ENCODE results near the gene USP11.
"Not testable (repeated sequence)": the region's sequence is repeated elsewhere in the genome, so short reads cannot be mapped to it uniquely, and the experiment has no call there.

The USP11 gene

GRCh38 chrX:47247206-47247998, 14.6 kb downstream of the USP11 start:
- H3K27me3 ChIP-seq (ENCODE audit: control insufficient read depth in 1 of 2, insufficient read depth in 2 of 2, low read length in 2 of 2) = peaks cover 0 to 4% of the 10 kb centered on the region in 2 donors

GRCh38 chrX:47247999-47248320, 15.2 kb downstream of the USP11 start:
- Histone ChIP-seq H3K4me3 (ENCODE audit: low read length in 2 of 2) (no peak overlapping the region), H3K27ac (ENCODE audit: low read length) (no peak overlapping the region), H3K27me3 (ENCODE audit: control insufficient read depth in 1 of 2, insufficient read depth in 2 of 2, low read length in 2 of 2) (peaks cover 0 to 2% of the 10 kb centered on the region in 2 donors), H3K9ac (ENCODE audit: low read length in 2 of 2) (no peak overlapping the region), H3K36me3 (ENCODE audit: control insufficient read depth in 2 of 2, insufficient read depth in 2 of 2, low read length in 2 of 2) (peaks cover 14 to 16% of the 10 kb centered on the region in 2 donors), H3K4me1 (ENCODE audit: control insufficient read depth, insufficient read depth, low read length) (no peaks in the 10 kb centered on the region), H3K9me3 (ENCODE audit: control insufficient read depth in 2 of 2, low read length in 2 of 2) (no peaks in the 10 kb centered on the region)

More at GRCh38 chrX:47247206-47247998, 14.6 kb downstream of the USP11 start:
- Histone ChIP-seq H3K36me3 (ENCODE audit: control insufficient read depth in 2 of 2, insufficient read depth in 2 of 2, low read length in 2 of 2) (peaks cover 15 to 18% of the 10 kb centered on the region in 2 donors), H3K9me3 (ENCODE audit: control insufficient read depth in 2 of 2, low read length in 2 of 2) (no peaks in the 10 kb centered on the region), H3K4me3 (ENCODE audit: low read length in 2 of 2) (no peak overlapping the region), H3K4me1 (ENCODE audit: control insufficient read depth, insufficient read depth, low read length) (no peaks in the 10 kb centered on the region), H3K27ac (ENCODE audit: low read length) (no peak overlapping the region), H3K9ac (ENCODE audit: low read length in 2 of 2) (no peak overlapping the region)

DNA sequence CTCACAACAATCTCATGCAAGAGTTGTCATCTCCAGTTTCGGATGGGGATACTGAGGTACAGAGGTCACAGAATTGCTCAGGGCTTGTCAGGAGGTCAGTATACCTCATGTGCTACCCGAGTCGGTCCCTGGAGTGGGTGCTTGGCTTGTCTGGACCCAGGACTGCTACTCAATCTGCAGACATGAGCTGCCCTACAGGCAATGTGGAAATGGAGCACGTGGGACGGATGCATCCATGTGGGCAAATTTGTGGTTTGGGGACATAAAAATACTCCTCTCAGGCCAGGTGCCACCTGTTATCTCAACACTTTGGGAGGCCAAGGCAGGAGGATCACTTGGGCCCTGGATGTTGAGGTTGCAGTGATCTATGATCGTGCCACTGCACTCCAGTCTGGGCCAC, 15.8 kb downstream of the USP11 start:
- Histone ChIP-seq H3K27me3 (ENCODE audit: control insufficient read depth in 1 of 2, insufficient read depth in 2 of 2, low read length in 2 of 2) (peaks cover 0 to 2% of the 10 kb centered on the region in 2 donors), H3K9me3 (ENCODE audit: control insufficient read depth in 2 of 2, low read length in 2 of 2) (no peaks in the 10 kb centered on the region), H3K4me3 (ENCODE audit: low read length in 2 of 2) (no peak overlapping the region), H3K4me1 (ENCODE audit: control insufficient read depth, insufficient read depth, low read length) (no peaks in the 10 kb centered on the region), H3K27ac (ENCODE audit: low read length) (no peak overlapping the region), H3K9ac (ENCODE audit: low read length in 2 of 2) (no peak overlapping the region), H3K36me3 (ENCODE audit: control insufficient read depth in 2 of 2, insufficient read depth in 2 of 2, low read length in 2 of 2) (peaks cover 14 to 16% of the 10 kb centered on the region in 2 donors)

DNA sequence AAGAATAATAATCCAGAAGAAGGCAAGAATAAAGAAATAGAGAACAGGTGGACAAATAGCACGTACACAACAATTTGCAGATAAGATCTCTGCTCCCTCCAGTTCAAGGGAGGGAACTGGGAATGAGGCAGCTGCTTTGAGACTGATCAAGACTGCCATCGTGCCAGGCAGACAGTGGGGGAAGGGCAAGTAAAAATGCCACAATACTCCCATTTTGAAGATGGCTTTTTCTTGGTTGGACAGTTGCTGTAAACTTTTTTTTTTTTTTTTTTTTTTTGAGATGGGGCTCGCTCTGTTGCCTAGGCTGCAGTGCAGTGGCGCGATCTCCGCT, 17.2 kb downstream of the USP11 start:
- Histone ChIP-seq H3K9me3 (ENCODE audit: control insufficient read depth in 2 of 2, low read length in 2 of 2) (peaks cover 0 to 6% of the 10 kb centered on the region in 2 donors), H3K27ac (ENCODE audit: low read length) (no peak overlapping the region), H3K36me3 (ENCODE audit: control insufficient read depth in 2 of 2, insufficient read depth in 2 of 2, low read length in 2 of 2) (peaks cover 5 to 6% of the 10 kb centered on the region in 2 donors), H3K27me3 (ENCODE audit: control insufficient read depth in 1 of 2, insufficient read depth in 2 of 2, low read length in 2 of 2) (no peaks in the 10 kb centered on the region), H3K4me1 (ENCODE audit: control insufficient read depth, insufficient read depth, low read length) (no peaks in the 10 kb centered on the region), H3K4me3 (ENCODE audit: low read length in 2 of 2) (no peak overlapping the region), H3K9ac (ENCODE audit: low read length in 2 of 2) (no peak overlapping the region)

DNA sequence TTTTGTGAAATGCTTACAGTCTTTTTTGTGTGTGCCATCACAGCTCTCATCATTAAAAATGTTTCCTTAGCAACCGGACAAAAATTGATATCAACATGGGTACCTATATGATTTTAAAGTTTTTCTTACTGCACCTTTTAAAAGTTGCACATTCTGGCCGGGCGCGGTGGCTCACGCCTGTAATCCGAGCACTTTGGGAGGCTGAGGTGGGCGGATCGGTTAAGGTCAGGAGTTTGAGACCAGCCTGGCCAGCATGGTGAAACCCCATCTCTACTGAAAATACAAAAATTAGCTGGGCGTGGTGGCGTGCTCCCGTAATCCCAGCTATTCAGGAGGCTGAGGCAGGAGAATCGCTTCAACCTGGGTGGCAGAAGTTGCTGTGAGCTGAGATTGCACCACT, 24.8 kb downstream of the USP11 start:
- not testable (repeated sequence) for H3K36me3 ChIP-seq (ENCODE audit: control insufficient read depth in 2 of 2, insufficient read depth in 2 of 2, low read length in 2 of 2); H3K9ac ChIP-seq (ENCODE audit: low read length in 2 of 2); H3K9me3 ChIP-seq (ENCODE audit: control insufficient read depth in 2 of 2, low read length in 2 of 2); H3K4me3 ChIP-seq (ENCODE audit: low read length in 2 of 2); H3K27me3 ChIP-seq (ENCODE audit: control insufficient read depth in 1 of 2, insufficient read depth in 2 of 2, low read length in 2 of 2); H3K27ac ChIP-seq (ENCODE audit: low read length); H3K4me1 ChIP-seq (ENCODE audit: control insufficient read depth, insufficient read depth, low read length)

GRCh38 chrX:47264483-47265173, 31.8 kb downstream of the USP11 start:
- Histone ChIP-seq H3K27me3 (ENCODE audit: control insufficient read depth in 1 of 2, insufficient read depth in 2 of 2, low read length in 2 of 2) (peaks cover 0 to 4% of the 10 kb centered on the region in 2 donors), H3K9ac (ENCODE audit: low read length in 2 of 2) (no peak overlapping the region), H3K27ac (ENCODE audit: low read length) (no peak overlapping the region), H3K4me1 (ENCODE audit: control insufficient read depth, insufficient read depth, low read length) (no peaks in the 10 kb centered on the region), H3K36me3 (ENCODE audit: control insufficient read depth in 2 of 2, insufficient read depth in 2 of 2, low read length in 2 of 2) (no peaks in the 10 kb centered on the region), H3K4me3 (ENCODE audit: low read length in 2 of 2) (no peak overlapping the region), H3K9me3 (ENCODE audit: control insufficient read depth in 2 of 2, low read length in 2 of 2) (no peaks in the 10 kb centered on the region)

- Histone ChIP-seq H3K4me1 (ENCODE audit: control insufficient read depth, insufficient read depth, low read length) (no peaks in the 10 kb centered on the region), H3K27ac (ENCODE audit: low read length) (no peak overlapping the region), H3K27me3 (ENCODE audit: control insufficient read depth in 1 of 2, insufficient read depth in 2 of 2, low read length in 2 of 2) (peaks cover 0 to 6% of the 10 kb centered on the region in 2 donors), H3K9ac (ENCODE audit: low read length in 2 of 2) (no peak overlapping the region), H3K9me3 (ENCODE audit: control insufficient read depth in 2 of 2, low read length in 2 of 2) (no peaks in the 10 kb centered on the region), H3K36me3 (ENCODE audit: control insufficient read depth in 2 of 2, insufficient read depth in 2 of 2, low read length in 2 of 2) (no peaks in the 10 kb centered on the region), H3K4me3 (ENCODE audit: low read length in 2 of 2) (no peak overlapping the region)
Observed at GRCh38 chrX:47266643-47267042, 33.8 kb downstream of the USP11 start.

DNA sequence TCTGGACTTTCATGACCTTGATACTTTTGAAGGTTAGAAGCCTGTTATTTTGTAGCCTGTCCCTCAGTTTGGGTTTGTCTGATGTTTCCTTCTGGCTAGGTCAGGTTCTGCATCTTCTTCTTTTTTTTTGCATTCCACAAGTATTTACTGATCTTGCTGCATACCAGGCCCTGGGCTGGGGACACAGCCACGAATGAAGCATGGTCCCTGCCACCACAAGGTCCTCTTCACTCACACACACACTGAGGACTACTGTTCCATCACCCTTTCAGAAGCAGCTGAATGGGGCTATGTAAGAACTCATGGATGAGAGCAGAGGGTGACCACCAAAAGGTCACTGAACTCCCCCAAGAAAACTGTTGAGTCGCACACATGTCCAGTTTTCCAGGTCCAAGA, 39.2 kb downstream of the USP11 start:
- H3K4me1 ChIP-seq (ENCODE audit: control insufficient read depth, insufficient read depth, low read length) = no peaks in the 10 kb centered on the region
- peaks cover 0 to 8% of the 10 kb centered on the region in 2 donors for H3K27me3 ChIP-seq (ENCODE audit: control insufficient read depth in 1 of 2, insufficient read depth in 2 of 2, low read length in 2 of 2)
- no peaks in the 10 kb centered on the region for H3K9me3 ChIP-seq (ENCODE audit: control insufficient read depth in 2 of 2, low read length in 2 of 2)
- H3K9ac ChIP-seq (ENCODE audit: low read length in 2 of 2) = no peak overlapping the region
- H3K27ac ChIP-seq (ENCODE audit: low read length) = no peak overlapping the region
- H3K36me3 ChIP-seq (ENCODE audit: control insufficient read depth in 2 of 2, insufficient read depth in 2 of 2, low read length in 2 of 2) = no peaks in the 10 kb centered on the region
- H3K4me3 ChIP-seq (ENCODE audit: low read length in 2 of 2) = no peak overlapping the region

DNA sequence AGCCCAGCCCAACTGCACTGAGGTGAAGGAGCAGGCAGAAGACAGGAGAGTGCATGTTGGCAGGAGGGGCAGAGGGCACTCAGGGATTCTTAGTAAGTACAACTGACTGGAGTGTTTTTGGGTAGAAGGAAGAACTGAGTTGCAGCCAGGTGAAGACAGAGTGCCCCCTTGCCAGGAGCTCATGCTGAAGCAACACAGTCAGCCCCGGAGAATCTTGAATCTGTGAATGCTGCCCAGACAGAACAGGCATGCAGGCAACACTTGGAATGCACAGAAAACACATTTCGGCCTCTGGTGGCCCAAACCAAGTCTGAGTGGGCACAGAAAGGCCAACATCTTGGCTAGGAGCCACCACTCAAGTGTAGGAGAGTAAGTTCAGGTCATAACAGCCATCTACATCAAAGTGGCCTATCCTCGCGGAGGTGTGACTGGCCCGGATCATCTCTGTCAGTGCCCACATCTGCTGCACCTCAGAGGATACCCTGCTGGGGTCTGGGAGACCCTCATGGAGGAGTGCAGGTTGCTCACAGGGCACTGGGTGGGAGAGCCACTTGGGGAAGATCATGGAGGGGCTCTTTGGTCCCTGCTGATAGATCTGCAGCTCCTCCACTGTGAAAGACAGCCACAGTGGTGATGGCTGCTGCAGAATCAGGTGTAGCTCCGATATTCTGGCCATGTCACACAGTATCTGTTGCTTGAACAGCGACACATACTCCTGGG, 40.4 kb downstream of the USP11 start:
- no peaks in the 10 kb centered on the region for H3K36me3 ChIP-seq (ENCODE audit: control insufficient read depth in 2 of 2, insufficient read depth in 2 of 2, low read length in 2 of 2)
- no peak overlapping the region for H3K27ac ChIP-seq (ENCODE audit: low read length)
- H3K9ac ChIP-seq (ENCODE audit: low read length in 2 of 2) = no peak overlapping the region
- H3K4me1 ChIP-seq (ENCODE audit: control insufficient read depth, insufficient read depth, low read length) = no peaks in the 10 kb centered on the region
- H3K4me3 ChIP-seq (ENCODE audit: low read length in 2 of 2) = no peak overlapping the region
- peaks cover 0 to 10% of the 10 kb centered on the region in 2 donors for H3K27me3 ChIP-seq (ENCODE audit: control insufficient read depth in 1 of 2, insufficient read depth in 2 of 2, low read length in 2 of 2)
- H3K9me3 ChIP-seq (ENCODE audit: control insufficient read depth in 2 of 2, low read length in 2 of 2) = no peaks in the 10 kb centered on the region

DNA sequence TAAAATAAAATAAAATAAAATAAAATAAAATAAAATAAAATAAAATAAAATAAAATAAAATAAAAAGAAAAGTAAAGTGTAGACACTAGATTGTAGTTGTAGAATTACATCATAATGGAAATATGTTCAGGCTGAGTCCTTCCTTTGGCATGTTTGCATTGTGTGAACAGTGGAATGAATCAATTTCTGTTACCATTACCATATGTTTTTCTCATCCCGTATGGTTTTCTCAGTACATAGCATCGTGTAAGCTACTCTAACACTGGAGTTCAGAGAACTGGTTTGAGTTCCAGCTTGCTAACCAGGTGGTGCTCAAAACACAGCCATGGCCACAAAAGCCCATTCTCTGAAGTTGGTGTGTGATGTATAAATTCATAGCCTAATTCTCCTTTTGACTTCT, 45.9 kb downstream of the USP11 start:
- H3K9me3 ChIP-seq (ENCODE audit: control insufficient read depth in 2 of 2, low read length in 2 of 2) = no peaks in the 10 kb centered on the region
- H3K27ac ChIP-seq (ENCODE audit: low read length) = no peak overlapping the region
- H3K9ac ChIP-seq (ENCODE audit: low read length in 2 of 2) = no peak overlapping the region
- peaks cover 0 to 13% of the 10 kb centered on the region in 2 donors for H3K27me3 ChIP-seq (ENCODE audit: control insufficient read depth in 1 of 2, insufficient read depth in 2 of 2, low read length in 2 of 2)
- peaks cover 5% of the 10 kb centered on the region for H3K4me1 ChIP-seq (ENCODE audit: control insufficient read depth, insufficient read depth, low read length)
- H3K36me3 ChIP-seq (ENCODE audit: control insufficient read depth in 2 of 2, insufficient read depth in 2 of 2, low read length in 2 of 2) = no peaks in the 10 kb centered on the region
- no peak overlapping the region for H3K4me3 ChIP-seq (ENCODE audit: low read length in 2 of 2)

All from stomach smooth muscle (tissue), 2 donors.